Body of pancreas (tissue), 4 donors: Measurements from ENCODE around the gene FGF14. TPM values are rescaled to one million over a fixed set of nuclear protein-coding genes. Genes with fewer than 3 reads are reported as not detected.

Source experiments
- ATAC-seq: fragments of 150-250 bp; one replicate; pipeline ENCODE4 v1.9.1; 2016
- DNase-seq, 4 donors: peaks; one replicate each; pipeline ENCODE4 v3.0.0-alpha.2; 2019
- H3K27ac ChIP-seq, 4 donors: fragments of 200-600 bp; sonication (generic); 1 replicate in 3 of 4; 2 replicates in 1 of 4; pipeline versions ENCODE4 v1.5.1 to v1.6.1; 2016 to 2019; ENCODE audit warnings: mild to moderate bottlenecking in 1 of 4, mixed read lengths in 1 of 4, moderate library complexity in 1 of 4
- H3K27me3 ChIP-seq, 2 donors: fragments of 200-600 bp; sonication (generic); one replicate each; pipeline ENCODE4 v1.6.0; 2016; ENCODE audit warnings: mild to moderate bottlenecking in 1 of 2
- H3K36me3 ChIP-seq, 2 donors: fragments of 200-600 bp; sonication (generic); replicated peaks in 1 of 2; 2 replicates each; pipeline ENCODE4 v1.5.1; 2016; ENCODE audit warnings: low read depth in 2 of 2; ENCODE audit not compliant: insufficient read depth in 1 of 2
- H3K4me1 ChIP-seq: fragments of 200-600 bp; sonication (generic); one replicate; pipeline ENCODE4 v1.6.0; 2016
- H3K4me3 ChIP-seq, 2 donors: fragments of 200-600 bp; sonication (generic); 1 replicate in 1 of 2; 2 replicates in 1 of 2; pipeline ENCODE4 v1.5.1; 2016 to 2019
- H3K9me3 ChIP-seq, 3 donors: fragments of 200-600 bp; sonication (generic); 1 replicate in 2 of 3; 2 replicates in 1 of 3; pipeline ENCODE4 v1.5.1; 2016
- POLR2A ChIP-seq, 3 donors: fragments of 450-650 bp; IDR thresholded peaks; one replicate each; pipeline ENCODE4 v1.6.1; 2016; ENCODE audit warnings: antibody characterized with exemption in 3 of 3, mild to moderate bottlenecking in 2 of 3
- WGBS, 2 donors: methylation state at CpG; one replicate each; pipeline ENCODE4 v1.1.5; 2017; 5-methylcytosine and 5-hydroxymethylcytosine counted together
- intact Hi-C: fragments of 100-400 bp; cut with DNase I; formaldehyde crosslinking; loops from one replicate; pipeline ENCODE4 v1.15.1; 2023
- total RNA-seq, 2 donors: library from RNA; depleted of rRNA; stranded (reverse); fragments of >200 nt; gene quantifications; one replicate each; pipeline ENCODE4 v1.1.0, GENCODE V29; 2016
- TF ChIP-seq, protein P1 (sequence below), 7 experiments: fragments of 450-650 bp in 4 of 7; fragments of 200-600 bp in 3 of 7; sonication (generic) in 3 of 7; IDR thresholded peaks; one replicate each; pipeline ENCODE4 v1.5.1; 2016 to 2019; ENCODE audit warnings: antibody characterized with exemption in 7 of 7

FGF14 gene
- total RNA-seq, 2 donors from 2014 or later, result under 0.01 to 0.52 TPM

DNA sequence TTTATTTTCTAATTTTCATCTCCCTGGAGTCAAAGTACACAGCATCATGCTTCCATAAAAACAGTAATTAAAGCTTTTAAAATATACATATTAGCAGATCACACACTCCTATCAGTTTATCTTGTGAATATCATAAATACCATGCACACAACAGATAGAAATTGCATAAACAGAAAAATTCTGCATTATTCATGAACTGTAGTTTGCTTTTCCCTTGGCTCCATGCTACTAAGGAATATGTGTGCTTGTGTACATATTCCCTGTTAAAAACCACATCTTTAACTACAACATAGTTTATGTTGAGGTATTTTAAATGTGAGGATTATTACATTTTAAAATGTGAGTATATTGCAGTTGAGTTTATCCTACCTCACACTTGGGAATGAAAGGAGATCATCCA lies 193.5 kb downstream of the FGF14 start:
- DNase-seq, result no peak
- intact Hi-C loops, result no loop called here
- Histone ChIP-seq H3K27ac (no peak overlapping the region), H3K27me3 (no peaks in the 10 kb centered on the region), H3K4me3 (no peak overlapping the region), H3K4me1 (no peaks in the 10 kb centered on the region), H3K36me3 (no peaks in the 10 kb centered on the region), H3K9me3 (no peaks in the 10 kb centered on the region)
- no peak for ATAC-seq
- TF ChIP-seq POLR2A (IDR thresholded peaks at IDR 0.05), result no peak
- TF ChIP-seq, protein P1, sequence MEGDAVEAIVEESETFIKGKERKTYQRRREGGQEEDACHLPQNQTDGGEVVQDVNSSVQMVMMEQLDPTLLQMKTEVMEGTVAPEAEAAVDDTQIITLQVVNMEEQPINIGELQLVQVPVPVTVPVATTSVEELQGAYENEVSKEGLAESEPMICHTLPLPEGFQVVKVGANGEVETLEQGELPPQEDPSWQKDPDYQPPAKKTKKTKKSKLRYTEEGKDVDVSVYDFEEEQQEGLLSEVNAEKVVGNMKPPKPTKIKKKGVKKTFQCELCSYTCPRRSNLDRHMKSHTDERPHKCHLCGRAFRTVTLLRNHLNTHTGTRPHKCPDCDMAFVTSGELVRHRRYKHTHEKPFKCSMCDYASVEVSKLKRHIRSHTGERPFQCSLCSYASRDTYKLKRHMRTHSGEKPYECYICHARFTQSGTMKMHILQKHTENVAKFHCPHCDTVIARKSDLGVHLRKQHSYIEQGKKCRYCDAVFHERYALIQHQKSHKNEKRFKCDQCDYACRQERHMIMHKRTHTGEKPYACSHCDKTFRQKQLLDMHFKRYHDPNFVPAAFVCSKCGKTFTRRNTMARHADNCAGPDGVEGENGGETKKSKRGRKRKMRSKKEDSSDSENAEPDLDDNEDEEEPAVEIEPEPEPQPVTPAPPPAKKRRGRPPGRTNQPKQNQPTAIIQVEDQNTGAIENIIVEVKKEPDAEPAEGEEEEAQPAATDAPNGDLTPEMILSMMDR (IDR thresholded peaks at IDR 0.05), result no peak

DNA sequence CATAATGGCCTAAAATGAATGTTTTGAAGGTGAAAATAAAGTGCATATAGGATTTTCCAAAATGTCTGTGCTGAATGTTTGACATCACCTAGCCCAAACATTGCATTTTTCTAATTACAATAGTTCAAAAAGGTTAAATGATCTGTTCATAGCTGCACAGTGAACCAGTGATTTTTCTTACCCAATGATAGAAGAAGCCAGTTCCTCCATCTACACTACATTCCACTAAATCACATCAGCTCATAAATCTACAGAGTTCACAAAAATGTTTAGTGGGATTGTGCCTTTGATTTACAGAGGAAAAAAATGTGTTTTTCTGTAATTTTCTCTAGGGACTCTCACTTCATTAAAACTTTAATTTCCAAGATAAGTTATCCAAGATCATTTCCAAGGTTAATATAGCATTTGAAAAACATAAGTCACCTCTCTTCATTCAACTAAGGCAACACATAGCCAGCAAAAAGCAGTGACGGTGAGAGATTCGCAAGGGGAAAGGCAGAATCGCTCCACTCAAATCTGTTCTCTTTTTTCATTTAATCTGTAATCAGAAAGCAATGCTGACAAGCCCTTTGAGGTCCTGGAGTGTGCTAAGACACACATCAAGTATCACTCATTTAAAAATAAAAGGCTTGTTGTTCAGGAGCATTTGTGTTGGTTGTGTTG lies 194.0 kb downstream of the FGF14 start:
- no peak overlapping the region for H3K4me3 ChIP-seq
- intact Hi-C loops, result no loop called here
- H3K9me3 ChIP-seq, result no peaks in the 10 kb centered on the region
- H3K36me3 ChIP-seq, result no peaks in the 10 kb centered on the region
- no peaks in the 10 kb centered on the region for H3K27me3 ChIP-seq
- DNase-seq, result no peak
- 78 to 85% methylated on average over 3 of the region's 3 CpGs for WGBS, 2 donors
- no peaks in the 10 kb centered on the region for H3K4me1 ChIP-seq
- H3K27ac ChIP-seq, result no peak overlapping the region
- ATAC-seq, result no peak
- no peak for TF ChIP-seq POLR2A (IDR thresholded peaks at IDR 0.05)
- TF ChIP-seq, protein P1 (IDR thresholded peaks at IDR 0.05), result no peak

DNA sequence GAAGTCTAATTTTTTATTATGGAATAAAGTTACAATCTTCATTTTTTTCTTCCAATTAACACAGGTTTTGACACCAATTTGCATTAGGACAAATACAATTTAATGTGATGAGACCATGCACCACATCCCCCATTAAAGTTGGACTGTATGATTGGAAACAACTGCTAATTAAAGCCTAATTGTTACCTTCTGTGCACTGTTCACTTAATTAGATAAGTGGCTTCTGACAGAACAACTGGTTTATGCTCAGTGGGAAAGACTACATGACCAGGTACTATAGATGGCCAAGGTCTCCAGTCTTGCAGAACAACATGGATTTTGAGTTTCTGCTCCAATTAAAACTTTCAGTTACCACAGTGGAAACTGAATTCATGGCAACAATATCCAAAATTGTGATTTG lies 198.1 kb downstream of the FGF14 start:
- Histone ChIP-seq H3K27ac (no peak overlapping the region), H3K4me1 (no peaks in the 10 kb centered on the region), H3K4me3 (no peak overlapping the region), H3K27me3 (no peaks in the 10 kb centered on the region), H3K9me3 (no peaks in the 10 kb centered on the region), H3K36me3 (no peaks in the 10 kb centered on the region)
- no peak for ATAC-seq
- intact Hi-C loops, result no loop called here
- no peak for DNase-seq
- no peak for TF ChIP-seq POLR2A (IDR thresholded peaks at IDR 0.05)
- TF ChIP-seq, protein P1 (IDR thresholded peaks at IDR 0.05), result no peak

DNA sequence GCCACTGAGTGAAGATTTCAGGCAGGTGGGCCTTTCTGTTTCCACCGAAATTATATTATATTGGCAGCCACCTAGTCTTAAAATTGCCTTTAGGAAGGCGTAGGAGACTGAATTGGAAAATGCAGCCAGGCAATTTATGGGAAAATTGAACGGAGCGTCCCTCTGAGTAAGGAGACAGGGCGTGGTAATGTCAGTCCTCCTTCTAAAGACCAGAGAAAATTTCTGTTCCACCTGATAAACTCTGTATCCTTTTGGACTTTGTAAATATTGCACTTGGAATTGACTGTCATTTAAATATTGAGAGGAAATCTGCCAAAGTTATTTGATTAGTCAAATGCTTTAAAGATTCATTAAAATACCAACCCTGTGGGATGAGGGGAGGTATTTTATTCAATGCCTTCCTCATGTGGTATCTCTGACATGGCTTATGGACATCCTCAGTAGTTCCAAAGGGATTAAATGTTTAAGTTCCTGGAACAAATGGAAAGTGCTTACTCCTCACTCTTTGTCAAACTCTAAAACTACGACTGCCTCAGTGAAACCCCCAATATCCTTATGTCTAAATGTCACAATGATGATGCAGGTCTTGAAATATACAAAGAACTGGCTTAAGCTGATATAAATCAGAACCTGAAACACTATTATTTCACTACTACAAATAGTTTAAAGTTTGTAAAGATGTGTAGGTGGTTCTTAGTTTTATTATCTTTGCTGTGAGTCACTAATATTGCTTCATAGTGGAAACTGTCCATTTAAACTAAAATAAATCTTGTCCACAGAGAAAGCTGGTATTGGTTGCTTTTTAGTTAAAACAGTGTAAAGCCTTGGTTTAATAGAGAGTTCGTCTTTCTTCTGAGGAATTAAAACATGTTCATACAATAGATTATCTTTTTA lies 203.2 kb downstream of the FGF14 start:
- Histone ChIP-seq H3K27ac (no peak overlapping the region), H3K36me3 (no peaks in the 10 kb centered on the region), H3K27me3 (no peaks in the 10 kb centered on the region), H3K9me3 (no peaks in the 10 kb centered on the region), H3K4me1 (no peaks in the 10 kb centered on the region), H3K4me3 (no peak overlapping the region)
- DNase-seq, result no peak
- 44 to 65% methylated on average over 7 of the region's 7 CpGs for WGBS, 2 donors
- intact Hi-C loops, result no loop called here
- TF ChIP-seq, protein P1 (IDR thresholded peaks at IDR 0.05), result no peak
- no peak for TF ChIP-seq POLR2A (IDR thresholded peaks at IDR 0.05)
- ATAC-seq, result no peak
